ENCODE measurements around the gene STAG3. TPM values are rescaled to one million over a fixed set of nuclear protein-coding genes. Genes with fewer than 3 reads are reported as not detected.
A peak's percentile ranks its signal among the peaks of the same experiment; 100 is the strongest.

The STAG3 gene
- polyA plus RNA-seq, 3 donors = 0.39 TPM; not detected in 1

GRCh38 chr7:100211342-100211780, 33.6 kb downstream of the STAG3 start:
- H3K4me3 ChIP-seq (replicated peaks in 1 of 3; ENCODE audit: low read depth in 2 of 3, low read length in 3 of 3) = no peak overlapping the region
- DNase-seq = no peak
- no peak overlapping the region for H3K9ac ChIP-seq (ENCODE audit: insufficient read depth, low read length, poor library complexity, severe bottlenecking)

DNA sequence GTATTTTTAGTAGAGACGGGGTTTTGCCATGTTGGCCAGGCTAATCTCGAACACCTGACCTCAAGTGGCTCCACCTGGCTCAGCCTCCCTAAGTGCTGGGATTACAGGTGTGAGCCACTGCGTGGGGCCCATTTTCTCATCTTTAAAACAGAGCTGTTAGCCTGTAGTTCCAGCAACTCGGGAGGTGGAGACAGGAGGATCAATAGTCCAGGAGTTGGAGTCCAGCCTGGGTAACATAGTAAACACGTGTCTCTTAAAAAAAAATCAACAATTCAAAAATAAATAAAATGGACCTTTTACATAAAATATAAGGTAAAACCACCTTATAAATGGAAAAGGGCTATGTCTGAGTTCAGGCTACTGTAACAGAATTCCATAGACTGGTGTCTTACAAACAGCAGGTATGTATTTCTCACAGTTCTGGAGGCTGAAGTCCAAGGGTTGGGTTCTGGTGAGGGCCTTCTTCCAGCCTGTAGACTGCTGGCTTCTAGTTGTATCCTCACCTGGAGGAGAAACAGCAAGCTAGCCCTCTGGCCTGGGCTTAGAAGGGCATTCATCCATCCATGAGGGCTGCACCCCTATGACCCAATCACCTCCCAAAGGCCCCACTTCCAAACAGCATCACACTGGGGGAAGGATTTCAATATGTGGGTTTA, 35.0 kb downstream of the STAG3 start:
- H3K27me3 Mint-ChIP-seq (ENCODE audit: low read depth in 3 of 3) = peaks cover 5 to 10% (median 10%) of the 10 kb centered on the region in 3 donors
- WGBS (ENCODE audit: insufficient coverage) = 96% methylated on average over 3 of the region's 5 CpGs
- no peaks in the 10 kb centered on the region for H3K36me3 ChIP-seq (replicated peaks in 1 of 2; ENCODE audit: control insufficient read depth in 1 of 2, insufficient read depth in 2 of 2, low read length in 2 of 2)
- no peaks in the 10 kb centered on the region for H3K9me3 Mint-ChIP-seq
- no peak overlapping the region for H2AFZ ChIP-seq (ENCODE audit: insufficient read depth, low read depth, low read length, poor library complexity, severe bottlenecking)
- H3K27ac ChIP-seq (ENCODE audit: low read depth in 1 of 2, low read length in 2 of 2) = no peak overlapping the region
- no peak overlapping the region for H3K4me3 Mint-ChIP-seq
- H3K27me3 ChIP-seq (ENCODE audit: control insufficient read depth in 2 of 2, insufficient read depth in 2 of 2, low read length in 2 of 2) = peaks cover 0 to 3% of the 10 kb centered on the region in 2 donors
- H3K36me3 Mint-ChIP-seq = peaks cover 0 to 2% of the 10 kb centered on the region in 2 donors
- DNase-seq = no peak
- no peak overlapping the region for H3K4me2 ChIP-seq (replicated peaks; ENCODE audit: extremely low read depth, low read length, poor library complexity, severe bottlenecking)
- H3K27ac Mint-ChIP-seq = no peak overlapping the region
- intact Hi-C loops (cut with micrococcal nuclease) = no loop called here
- no peaks in the 10 kb centered on the region for H3K9me3 ChIP-seq (replicated peaks in 1 of 2; ENCODE audit: control insufficient read depth in 1 of 2, insufficient read depth in 1 of 2, low read length in 2 of 2)
- H3K4me1 Mint-ChIP-seq = peaks cover 13% of the 10 kb centered on the region
- H4K20me1 ChIP-seq (ENCODE audit: insufficient read depth, low read length) = no peaks in the 10 kb centered on the region
- no peak overlapping the region for H3K9ac ChIP-seq (ENCODE audit: insufficient read depth, low read length, poor library complexity, severe bottlenecking)
- no peaks in the 10 kb centered on the region for H3K4me1 ChIP-seq (ENCODE audit: control insufficient read depth in 1 of 2, insufficient read depth in 2 of 2, low read length in 2 of 2)
- TF ChIP-seq, protein P1, sequence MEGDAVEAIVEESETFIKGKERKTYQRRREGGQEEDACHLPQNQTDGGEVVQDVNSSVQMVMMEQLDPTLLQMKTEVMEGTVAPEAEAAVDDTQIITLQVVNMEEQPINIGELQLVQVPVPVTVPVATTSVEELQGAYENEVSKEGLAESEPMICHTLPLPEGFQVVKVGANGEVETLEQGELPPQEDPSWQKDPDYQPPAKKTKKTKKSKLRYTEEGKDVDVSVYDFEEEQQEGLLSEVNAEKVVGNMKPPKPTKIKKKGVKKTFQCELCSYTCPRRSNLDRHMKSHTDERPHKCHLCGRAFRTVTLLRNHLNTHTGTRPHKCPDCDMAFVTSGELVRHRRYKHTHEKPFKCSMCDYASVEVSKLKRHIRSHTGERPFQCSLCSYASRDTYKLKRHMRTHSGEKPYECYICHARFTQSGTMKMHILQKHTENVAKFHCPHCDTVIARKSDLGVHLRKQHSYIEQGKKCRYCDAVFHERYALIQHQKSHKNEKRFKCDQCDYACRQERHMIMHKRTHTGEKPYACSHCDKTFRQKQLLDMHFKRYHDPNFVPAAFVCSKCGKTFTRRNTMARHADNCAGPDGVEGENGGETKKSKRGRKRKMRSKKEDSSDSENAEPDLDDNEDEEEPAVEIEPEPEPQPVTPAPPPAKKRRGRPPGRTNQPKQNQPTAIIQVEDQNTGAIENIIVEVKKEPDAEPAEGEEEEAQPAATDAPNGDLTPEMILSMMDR (IDR thresholded peaks at IDR 0.05) = no peak
- H3K79me2 ChIP-seq (ENCODE audit: insufficient read depth, low read length) = no peaks in the 10 kb centered on the region
- H3K4me3 ChIP-seq (replicated peaks in 1 of 3; ENCODE audit: low read depth in 2 of 3, low read length in 3 of 3) = no peak overlapping the region

More at GRCh38 chr7:100211342-100211780, 33.6 kb downstream of the STAG3 start:
- no peaks in the 10 kb centered on the region for H3K79me2 ChIP-seq (ENCODE audit: insufficient read depth, low read length)
- no peaks in the 10 kb centered on the region for H3K9me3 Mint-ChIP-seq
- peaks cover 0 to 3% of the 10 kb centered on the region in 2 donors for H3K27me3 ChIP-seq (ENCODE audit: control insufficient read depth in 2 of 2, insufficient read depth in 2 of 2, low read length in 2 of 2)
- TF ChIP-seq, protein P1 (IDR thresholded peaks at IDR 0.05) = no peak
- no peak overlapping the region for H3K27ac ChIP-seq (ENCODE audit: low read depth in 1 of 2, low read length in 2 of 2)
- H3K27ac Mint-ChIP-seq = peak overlapping the region in 2 of 7 donors; percentile 12 to 13
- intact Hi-C loops (cut with micrococcal nuclease) = no loop called here
- peaks cover 8% of the 10 kb centered on the region for H3K4me1 Mint-ChIP-seq
- peaks cover 5 to 10% (median 10%) of the 10 kb centered on the region in 3 donors for H3K27me3 Mint-ChIP-seq (ENCODE audit: low read depth in 3 of 3)
- H3K9me3 ChIP-seq (replicated peaks in 1 of 2; ENCODE audit: control insufficient read depth in 1 of 2, insufficient read depth in 1 of 2, low read length in 2 of 2) = no peaks in the 10 kb centered on the region
- no peak overlapping the region for H3K4me3 Mint-ChIP-seq
- WGBS (ENCODE audit: insufficient coverage) = 78% methylated on average over 5 of the region's 7 CpGs
- H3K4me2 ChIP-seq (replicated peaks; ENCODE audit: extremely low read depth, low read length, poor library complexity, severe bottlenecking) = no peak overlapping the region
- H3K4me1 ChIP-seq (ENCODE audit: control insufficient read depth in 1 of 2, insufficient read depth in 2 of 2, low read length in 2 of 2) = no peaks in the 10 kb centered on the region
- H2AFZ ChIP-seq (ENCODE audit: insufficient read depth, low read depth, low read length, poor library complexity, severe bottlenecking) = no peak overlapping the region
- no peaks in the 10 kb centered on the region for H3K36me3 ChIP-seq (replicated peaks in 1 of 2; ENCODE audit: control insufficient read depth in 1 of 2, insufficient read depth in 2 of 2, low read length in 2 of 2)
- peaks cover 0 to 2% of the 10 kb centered on the region in 2 donors for H3K36me3 Mint-ChIP-seq
- H4K20me1 ChIP-seq (ENCODE audit: insufficient read depth, low read length) = no peaks in the 10 kb centered on the region
